ENCODE data around the gene PTPRK. TPM values are rescaled to one million over a fixed set of nuclear protein-coding genes. Genes with fewer than 3 reads are reported as not detected.

Gene PTPRK
- total and polyA plus RNA-seq, 4 donors, result 12.1 to 61.2 (median 29.1) TPM

GRCh38 chr6:128425856-128426255, 94.5 kb downstream of the PTPRK start:
- TF ChIP-seq SP1 (IDR thresholded peaks at IDR 0.05) (no peak), RAD21 (IDR thresholded peaks at IDR 0.05) (no peak), ZBTB33 (IDR thresholded peaks at IDR 0.05) (no peak), REST (IDR thresholded peaks at IDR 0.05) (no peak), YY1 (IDR thresholded peaks at IDR 0.05) (no peak), FOXA2 (IDR thresholded peaks at IDR 0.05) (no peak), CTCF (IDR thresholded peaks at IDR 0.05; ENCODE audit: low read depth, low read length, missing input control) (no peak)
- Histone ChIP-seq H3K27me3 (ENCODE audit: control insufficient read depth in 4 of 4, insufficient read depth in 4 of 4, low read length in 3 of 4) (no peaks in the 10 kb centered on the region), H3K4me3 (ENCODE audit: low read depth in 1 of 3, low read length in 3 of 3) (no peak overlapping the region), H3K36me3 (ENCODE audit: control insufficient read depth in 4 of 4, insufficient read depth in 3 of 4, low read depth in 1 of 4, low read length in 3 of 4) (no peaks in the 10 kb centered on the region), H3K9me3 (ENCODE audit: control insufficient read depth in 4 of 4, low read length in 3 of 4) (no peaks in the 10 kb centered on the region), H3K27ac (ENCODE audit: low read depth in 1 of 2, low read length in 2 of 2) (no peak overlapping the region), H3K4me1 (ENCODE audit: control insufficient read depth in 4 of 4, insufficient read depth in 4 of 4, low read length in 3 of 4) (peaks cover 0 to 5% (median under 1%) of the 10 kb centered on the region in 4 donors), H3K9ac (ENCODE audit: low read depth in 1 of 2, low read length in 2 of 2) (no peak overlapping the region)
- 93% methylated on average over 2 of the region's 2 CpGs for WGBS
- DNase-seq (ENCODE audit: low spot score), result no peak

- Histone ChIP-seq H3K9me3 (ENCODE audit: control insufficient read depth in 4 of 4, low read length in 3 of 4) (peaks cover 0 to 3% (median 0%) of the 10 kb centered on the region in 4 donors), H3K27me3 (ENCODE audit: control insufficient read depth in 4 of 4, insufficient read depth in 4 of 4, low read length in 3 of 4) (no peaks in the 10 kb centered on the region), H3K4me3 (ENCODE audit: low read depth in 1 of 3, low read length in 3 of 3) (no peak overlapping the region), H3K9ac (ENCODE audit: low read depth in 1 of 2, low read length in 2 of 2) (no peak overlapping the region), H3K27ac (ENCODE audit: low read depth in 1 of 2, low read length in 2 of 2) (no peak overlapping the region), H3K4me1 (ENCODE audit: control insufficient read depth in 4 of 4, insufficient read depth in 4 of 4, low read length in 3 of 4) (peaks cover 0 to 8% (median 2%) of the 10 kb centered on the region in 4 donors), H3K36me3 (ENCODE audit: control insufficient read depth in 4 of 4, insufficient read depth in 3 of 4, low read depth in 1 of 4, low read length in 3 of 4) (no peaks in the 10 kb centered on the region)
- DNase-seq (ENCODE audit: low spot score), result no peak
- TF ChIP-seq HNF4G (IDR thresholded peaks at IDR 0.05) (no peak), HNF4A (conservative IDR thresholded peaks at IDR 0.05) (no peak), MAX (IDR thresholded peaks at IDR 0.05) (no peak), TAF1 (conservative IDR thresholded peaks at IDR 0.05) (no peak), JUND (IDR thresholded peaks at IDR 0.05) (no peak), YY1 (IDR thresholded peaks at IDR 0.05) (no peak), CTCF (IDR thresholded peaks at IDR 0.05; ENCODE audit: low read depth, low read length, missing input control) (no peak), GABPA (IDR thresholded peaks at IDR 0.05 in 1 of 2, conservative IDR thresholded peaks at IDR 0.05 in 1 of 2) (no peak), ZBTB33 (IDR thresholded peaks at IDR 0.05) (no peak), RAD21 (IDR thresholded peaks at IDR 0.05) (no peak), FOXA1 (IDR thresholded peaks at IDR 0.05) (no peak), SP1 (IDR thresholded peaks at IDR 0.05) (no peak)
- 88% methylated on average over 1 of the region's 1 CpG for WGBS
Observed at GRCh38 chr6:128422871-128423270, 97.5 kb downstream of the PTPRK start.

Data from liver (tissue), 9 donors.